GM19240 (cell line): ENCODE measurements around the gene NEURL1B.
"Not testable (repeated sequence)": the region's sequence is repeated elsewhere in the genome, so short reads cannot be mapped to it uniquely, and the experiment has no call there.

Experiments
- DNase-seq: peaks from one replicate; pipeline ENCODE4 v3.0.0; 2011; ENCODE audit warnings: low spot score; ENCODE audit not compliant: insufficient read length

NEURL1B gene

DNA sequence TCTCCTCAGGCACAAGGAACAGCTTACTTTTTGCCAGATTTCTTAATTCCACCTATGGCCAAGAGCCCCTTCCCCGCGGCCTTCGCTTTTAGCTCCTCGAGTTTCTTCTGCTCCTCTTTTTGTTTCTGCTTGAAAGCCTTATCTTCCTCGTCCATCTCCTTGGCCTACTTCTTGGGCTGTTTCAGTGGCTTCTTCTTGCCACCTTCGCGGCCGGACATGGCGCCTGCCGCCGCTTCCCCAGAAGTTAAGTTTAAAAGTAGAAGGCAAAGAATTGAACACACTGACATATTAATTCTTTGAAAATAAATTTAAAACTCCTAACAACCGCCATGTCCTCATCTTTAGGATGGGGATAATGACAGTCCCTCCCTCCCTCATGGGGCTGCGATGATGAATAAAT, 15.4 kb downstream of the NEURL1B start:
- not testable (repeated sequence) for DNase-seq

DNA sequence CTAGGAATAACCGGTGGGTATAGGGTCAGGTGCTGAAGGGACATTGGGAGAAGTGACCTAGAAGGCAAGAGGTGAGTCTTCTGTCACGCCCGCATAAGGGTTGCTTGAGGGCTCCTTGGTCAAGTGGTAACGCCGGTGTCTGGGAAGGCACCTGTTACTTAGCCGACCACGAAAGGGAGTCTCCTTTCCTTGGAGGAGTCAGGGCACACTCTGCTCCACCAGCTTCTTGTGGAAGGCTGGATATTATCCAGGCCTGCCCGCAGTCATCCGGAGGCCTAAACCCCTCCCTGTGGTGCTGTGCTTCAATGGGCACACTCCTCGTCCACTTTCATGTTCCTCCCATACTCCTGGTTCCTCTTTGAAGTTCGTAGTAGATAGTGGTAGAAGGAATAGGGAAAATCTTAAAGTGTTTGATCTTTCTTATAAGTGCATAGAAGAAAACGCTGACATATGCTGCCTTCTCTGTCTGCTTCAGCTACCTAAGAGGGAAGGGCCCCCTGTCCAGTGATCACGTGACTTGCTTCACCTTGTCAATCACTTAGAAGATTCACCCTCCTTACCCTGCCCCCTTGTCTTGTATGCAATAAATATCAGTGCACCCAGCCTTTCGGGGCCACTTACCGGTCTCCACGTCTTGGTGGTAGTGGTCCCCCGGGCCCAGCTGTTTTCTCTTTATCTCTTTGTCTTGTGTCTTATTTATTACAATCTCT, 16.6 kb downstream of the NEURL1B start:
- DNase-seq: not testable (repeated sequence)

DNA sequence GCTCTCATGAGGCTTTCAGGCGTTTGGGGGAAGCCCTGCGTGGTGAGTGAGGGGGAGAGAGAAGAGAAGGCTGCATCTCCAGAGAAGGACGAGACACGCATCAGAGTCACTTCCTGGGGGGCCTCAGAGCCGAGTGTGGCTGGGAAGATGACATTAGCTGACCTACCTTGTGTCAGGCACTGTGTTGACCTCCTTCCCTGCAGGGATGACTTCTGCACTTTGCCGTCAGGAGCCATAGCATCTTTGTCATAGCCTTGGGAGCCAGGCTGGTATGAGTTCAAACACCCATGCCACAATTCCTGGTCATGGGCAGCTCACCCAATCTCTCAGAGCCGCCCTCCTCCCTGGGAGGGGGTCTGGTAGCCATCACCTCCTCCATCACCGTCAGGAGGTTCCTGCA, 17.3 kb downstream of the NEURL1B start:
- no peak for DNase-seq

DNA sequence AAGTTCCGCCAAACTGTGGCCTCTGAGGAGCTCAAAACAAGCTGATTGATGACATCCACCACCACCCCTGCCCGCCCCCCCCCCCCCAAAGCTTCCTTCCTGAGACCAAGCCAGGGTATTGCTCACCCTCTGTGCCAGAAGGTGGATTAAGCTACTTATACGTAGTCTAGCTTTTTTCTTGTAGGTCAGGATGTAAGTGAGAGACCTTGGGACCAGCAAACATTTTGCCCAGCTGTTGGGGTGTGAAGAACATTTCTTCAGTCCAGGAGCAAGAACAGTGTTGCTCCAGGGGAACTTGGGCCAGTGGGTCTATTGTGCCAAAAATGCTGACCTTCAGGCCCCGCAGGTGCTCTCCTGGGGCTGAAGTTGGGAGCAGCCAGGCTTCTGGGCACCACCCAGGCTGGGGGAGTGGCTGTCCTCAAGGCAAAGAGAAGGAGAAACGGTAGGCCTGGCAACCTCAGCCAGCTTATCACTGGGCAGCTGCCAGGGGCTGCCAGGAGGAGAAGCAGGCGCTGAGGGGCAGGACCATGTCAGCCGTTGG, 18.0 kb downstream of the NEURL1B start:
- no peak for DNase-seq

DNA sequence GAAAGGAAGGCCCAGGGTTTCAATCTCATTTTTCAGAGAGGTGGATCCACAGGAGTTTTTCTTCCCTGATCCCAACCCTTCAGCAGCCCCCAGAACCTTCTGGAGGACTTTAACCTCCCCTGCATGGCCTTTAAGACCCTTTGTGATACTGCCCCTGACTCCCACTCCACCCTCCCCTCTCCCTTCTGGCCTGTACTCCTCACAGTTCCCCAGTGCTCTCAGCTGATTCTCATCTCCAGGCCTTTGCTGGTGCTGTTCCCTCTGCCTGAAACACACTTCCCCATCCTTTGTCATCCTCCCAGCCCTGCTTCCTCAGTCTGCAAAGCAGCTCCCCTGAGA, 18.5 kb downstream of the NEURL1B start:
- no peak for DNase-seq

DNA sequence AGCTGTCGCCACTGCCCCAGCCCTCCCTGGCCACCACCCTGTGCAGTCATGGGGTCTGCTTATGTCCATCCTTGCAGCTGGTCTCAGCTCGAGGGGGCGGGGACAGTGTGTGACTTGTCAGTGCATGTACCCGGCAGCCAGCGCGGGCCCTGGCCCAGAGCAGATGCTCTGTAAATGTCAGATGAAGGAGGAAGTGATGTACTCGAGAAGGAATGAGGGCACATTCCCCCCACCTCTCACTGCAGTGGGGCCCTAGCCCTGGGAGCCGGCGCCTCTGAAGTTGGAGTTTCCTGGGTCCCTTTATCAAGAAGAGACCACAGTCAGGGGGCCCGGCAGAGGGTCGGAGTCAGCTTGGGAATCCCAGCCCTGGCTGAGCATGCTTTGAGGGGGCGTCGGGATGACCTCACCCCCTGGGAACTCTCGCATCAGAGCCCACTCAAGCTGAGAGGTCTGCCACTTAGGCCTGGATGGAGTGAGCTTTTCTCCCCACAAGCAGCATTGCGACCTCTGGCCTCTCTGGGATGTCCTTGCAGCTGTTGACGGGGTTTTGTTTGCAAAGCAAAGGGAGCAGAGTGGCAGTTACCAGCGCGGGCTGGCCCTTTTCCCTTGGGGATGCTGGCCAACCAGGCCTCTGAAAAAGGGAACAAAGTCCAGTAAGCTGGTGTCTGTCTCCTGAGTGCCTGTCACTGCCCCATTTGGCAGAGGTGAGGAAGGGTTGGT, 19.0 kb downstream of the NEURL1B start:
- DNase-seq: no peak

DNA sequence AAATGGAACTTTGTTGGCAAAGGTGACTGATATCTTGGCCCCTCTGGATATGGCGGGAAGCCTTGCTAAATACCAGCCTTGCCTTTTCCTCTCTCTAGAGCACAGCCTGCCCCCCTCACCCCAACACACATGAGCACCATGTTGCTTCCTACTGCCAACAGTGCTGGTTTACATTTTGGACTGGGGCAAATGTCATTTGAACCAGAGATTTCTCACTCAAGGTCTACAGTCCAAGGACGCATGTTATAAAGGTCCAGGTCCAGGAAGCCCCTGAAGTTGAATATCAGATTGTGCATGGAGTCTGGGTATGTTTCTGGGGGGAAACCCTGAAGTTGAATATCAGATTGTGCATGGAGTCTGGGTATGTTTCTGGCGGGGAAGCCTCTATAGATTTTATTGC, 19.9 kb downstream of the NEURL1B start:
- DNase-seq: no peak

DNA sequence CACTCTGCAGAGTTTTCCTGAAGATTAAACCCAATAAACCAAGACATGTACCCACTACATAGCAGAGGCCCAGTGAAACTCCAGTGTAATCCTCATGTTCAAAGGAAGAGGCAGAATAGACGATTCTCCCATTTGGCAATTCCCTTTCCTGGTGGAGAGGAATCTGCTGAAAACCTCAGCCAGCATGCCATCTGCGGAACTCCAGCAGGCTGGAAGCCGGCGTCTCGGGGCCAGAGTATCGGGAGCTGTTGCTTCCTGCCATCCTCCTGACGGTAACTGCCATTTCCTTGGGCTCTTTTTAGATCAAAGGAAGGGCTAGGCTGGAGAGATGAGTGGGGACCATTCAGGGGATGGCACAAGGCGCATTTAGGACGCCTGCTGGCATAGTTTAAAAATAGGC, 20.5 kb downstream of the NEURL1B start:
- DNase-seq: no peak

DNA sequence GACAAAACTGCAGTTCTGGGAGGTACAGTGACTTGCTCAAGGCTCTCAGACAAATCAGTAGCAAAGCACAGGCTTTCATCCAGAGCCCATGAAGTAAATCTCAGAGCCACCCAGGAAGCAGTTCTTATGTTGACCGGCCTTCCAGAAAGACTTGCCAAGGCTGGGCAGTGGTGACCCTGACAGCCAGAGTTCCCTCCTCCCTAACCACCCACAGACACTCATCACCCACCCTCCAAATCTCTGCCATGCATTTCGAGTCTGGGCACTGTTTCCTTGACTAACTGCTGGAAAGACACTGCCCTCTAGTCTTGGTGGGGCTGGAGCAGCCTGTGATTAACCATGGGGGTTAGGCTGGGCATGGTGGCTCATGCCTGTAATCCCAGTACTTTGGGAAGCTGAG, 21.5 kb downstream of the NEURL1B start:
- no peak for DNase-seq

DNA sequence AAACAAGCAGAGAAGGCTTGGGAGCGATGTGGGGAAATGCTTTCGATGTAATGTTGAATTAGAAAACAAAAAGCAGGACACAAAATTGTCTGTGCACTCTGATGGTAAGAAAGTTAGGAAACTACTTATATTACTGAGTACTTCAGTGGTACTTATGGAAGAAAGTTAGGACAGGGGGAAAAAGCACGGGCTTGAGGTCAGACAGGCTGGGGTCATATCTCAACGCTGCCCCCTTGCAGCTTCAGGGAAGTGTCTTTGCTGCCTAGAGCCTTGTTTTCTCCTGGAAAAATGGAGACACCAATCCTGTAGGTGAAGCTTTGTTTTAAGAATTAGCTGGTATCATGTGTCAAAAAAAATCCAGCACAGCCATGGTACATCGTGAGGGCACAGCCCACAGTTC, 23.0 kb downstream of the NEURL1B start:
- no peak for DNase-seq

DNA sequence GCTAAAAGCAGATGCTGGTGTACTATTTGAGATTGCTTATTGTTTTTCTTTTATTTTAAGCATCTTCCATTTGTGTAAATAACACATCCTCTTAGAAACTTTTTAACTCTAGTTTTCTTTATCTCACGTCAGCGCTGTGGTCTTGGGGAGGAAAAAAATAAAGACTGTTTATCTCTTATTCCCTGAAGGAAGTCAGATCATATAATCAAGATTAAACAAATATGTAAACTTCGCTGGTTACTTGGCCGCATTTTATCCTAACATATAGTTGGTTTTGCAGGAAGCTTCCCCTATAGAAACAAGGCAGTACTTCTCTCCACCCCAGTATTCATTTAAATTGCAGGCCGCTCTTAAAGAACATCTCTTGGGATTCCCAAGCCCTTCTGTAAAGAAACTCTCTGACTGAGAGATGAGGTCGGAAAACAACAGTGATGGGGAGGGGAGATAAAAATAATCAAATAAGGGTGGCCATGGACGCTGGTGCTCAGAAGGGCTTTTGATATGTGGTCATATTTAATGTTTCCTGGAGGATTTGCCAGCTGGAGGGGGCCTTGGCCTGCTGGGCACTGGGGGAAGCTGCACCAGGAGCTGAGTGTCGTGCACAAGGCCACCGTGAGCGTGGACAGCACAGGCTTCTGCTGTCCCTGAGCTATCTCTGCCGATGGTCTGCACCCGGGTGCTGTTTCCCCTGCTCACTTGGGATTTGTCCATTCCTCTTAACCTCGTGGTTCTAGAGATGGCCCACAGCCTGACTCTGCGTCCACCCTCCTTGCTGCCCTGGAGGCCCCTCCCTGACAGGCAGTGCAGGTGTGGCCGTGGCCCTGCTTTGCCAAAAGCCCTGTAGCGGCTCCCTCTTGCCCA, 23.8 kb downstream of the NEURL1B start:
- DNase-seq: no peak

DNA sequence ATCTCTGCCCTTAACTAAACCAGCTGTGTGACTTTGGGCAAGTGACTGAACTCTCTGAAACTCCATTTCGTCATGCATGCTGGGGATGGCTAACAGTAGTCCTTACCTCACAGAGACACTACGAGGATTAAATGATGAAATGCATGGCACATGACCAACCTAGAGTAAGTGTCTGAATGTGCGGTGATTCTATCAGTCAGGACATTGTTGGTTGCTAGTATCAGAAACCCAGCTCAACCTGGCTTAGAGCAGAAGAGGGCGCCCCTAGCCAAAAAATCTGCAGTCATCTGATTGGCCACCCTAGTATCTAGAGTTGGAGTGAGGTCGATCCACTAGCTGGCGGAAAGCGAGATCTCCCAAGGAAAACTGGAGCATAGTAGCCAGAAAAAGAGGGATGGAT, 25.2 kb downstream of the NEURL1B start:
- no peak for DNase-seq

DNA sequence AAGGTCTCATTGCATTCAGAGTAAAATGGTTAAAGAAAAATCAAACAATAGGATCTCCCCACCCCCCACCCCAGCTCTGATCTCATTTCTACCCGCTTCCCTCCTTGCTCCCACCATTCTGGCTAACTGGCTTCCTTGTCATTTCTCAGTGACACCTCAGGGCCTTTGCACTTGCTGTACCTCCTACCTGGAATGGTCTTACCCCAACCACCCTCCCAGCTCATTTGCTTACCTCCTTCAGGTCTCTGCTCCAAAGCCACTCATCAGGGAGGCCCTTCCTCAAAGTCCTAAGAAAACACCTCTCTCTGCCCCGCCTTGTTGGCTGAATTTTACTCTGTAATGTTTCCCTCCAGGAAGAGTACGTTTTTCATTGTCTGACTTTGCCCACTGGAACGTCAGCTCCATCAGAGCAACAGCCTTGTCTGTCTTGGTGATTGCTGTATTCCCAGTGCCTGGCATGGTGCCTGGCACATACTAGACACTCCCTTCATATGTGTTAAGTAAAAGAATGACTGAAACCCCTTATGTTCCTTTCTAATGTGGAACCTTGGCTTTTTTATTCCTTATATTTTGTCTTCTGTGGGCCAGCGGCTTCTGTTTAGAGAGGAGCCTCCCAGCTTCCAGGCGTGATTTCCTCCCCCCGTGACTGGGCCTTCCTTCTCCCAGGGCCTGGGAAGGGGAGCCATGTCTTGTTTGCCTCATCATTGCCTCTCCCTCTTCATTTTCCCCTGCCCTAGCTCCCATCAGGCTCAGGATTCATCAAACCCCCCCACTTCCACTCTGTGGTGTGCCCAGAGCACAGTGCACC, 26.9 kb downstream of the NEURL1B start:
- DNase-seq: no peak

DNA sequence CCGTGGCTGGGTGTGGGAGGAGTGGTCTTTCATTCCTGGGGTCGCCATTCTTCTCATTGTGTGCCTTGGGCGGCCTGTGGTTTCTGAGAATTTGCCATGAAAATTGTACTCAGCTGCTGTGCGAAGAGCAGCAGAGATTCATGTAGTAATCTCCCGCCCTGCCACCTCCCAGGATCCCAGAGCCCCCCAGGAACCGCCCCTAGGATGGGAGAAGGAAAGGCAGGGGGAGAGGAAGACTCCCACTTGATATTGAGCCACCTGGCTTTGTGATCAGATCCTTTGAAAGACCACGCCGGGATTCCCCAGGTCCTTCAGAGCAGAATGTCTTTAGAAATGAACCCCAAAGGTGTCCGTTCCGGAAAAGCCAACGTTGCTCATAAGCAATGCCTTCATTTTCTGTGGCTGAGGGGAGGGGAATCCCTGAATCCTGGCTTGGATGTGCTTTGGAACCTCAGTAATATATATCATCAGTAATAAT, 27.6 kb downstream of the NEURL1B start:
- no peak for DNase-seq

DNA sequence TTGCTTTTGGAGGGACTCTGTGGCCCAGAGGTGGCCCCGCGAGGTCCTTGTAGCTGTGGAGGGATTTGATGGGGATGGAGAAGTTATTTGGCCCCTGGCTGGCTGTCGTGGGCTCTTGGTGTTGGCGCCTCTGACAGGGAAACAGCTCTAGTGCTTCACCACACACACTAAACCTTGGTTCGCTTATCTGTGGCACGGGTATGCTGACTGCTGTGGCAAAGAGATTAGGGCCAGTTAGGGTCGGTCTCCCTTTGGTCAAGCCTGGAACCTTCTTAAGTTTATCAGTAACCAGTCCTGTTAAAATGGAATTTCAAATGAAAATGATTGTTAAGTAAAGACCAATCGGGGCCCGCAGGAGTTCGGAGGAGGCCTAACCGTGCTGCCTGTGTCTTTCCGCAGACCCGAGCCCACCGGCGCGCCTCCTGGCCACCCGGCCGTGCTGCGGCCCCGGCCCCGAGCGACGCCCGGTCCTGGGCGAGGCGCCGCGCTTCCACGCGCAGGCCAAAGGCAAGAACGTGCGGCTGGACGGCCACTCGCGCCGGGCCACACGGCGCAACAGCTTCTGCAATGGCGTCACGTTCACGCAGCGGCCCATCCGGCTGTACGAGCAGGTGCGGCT, 28.4 kb downstream of the NEURL1B start:
- DNase-seq: no peak

DNA sequence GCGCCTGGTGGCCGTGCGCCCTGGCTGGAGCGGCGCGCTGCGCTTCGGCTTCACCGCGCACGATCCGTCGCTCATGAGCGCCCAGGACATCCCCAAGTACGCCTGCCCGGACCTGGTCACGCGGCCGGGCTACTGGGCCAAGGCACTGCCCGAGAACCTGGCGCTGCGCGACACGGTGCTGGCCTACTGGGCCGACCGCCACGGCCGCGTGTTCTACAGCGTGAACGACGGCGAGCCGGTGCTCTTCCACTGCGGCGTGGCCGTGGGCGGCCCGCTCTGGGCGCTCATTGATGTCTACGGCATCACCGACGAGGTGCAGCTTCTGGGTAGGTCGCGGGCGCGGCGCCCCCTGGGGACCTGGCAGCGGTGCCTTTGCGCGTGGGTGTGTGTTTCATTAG, 28.9 kb downstream of the NEURL1B start:
- no peak for DNase-seq

DNA sequence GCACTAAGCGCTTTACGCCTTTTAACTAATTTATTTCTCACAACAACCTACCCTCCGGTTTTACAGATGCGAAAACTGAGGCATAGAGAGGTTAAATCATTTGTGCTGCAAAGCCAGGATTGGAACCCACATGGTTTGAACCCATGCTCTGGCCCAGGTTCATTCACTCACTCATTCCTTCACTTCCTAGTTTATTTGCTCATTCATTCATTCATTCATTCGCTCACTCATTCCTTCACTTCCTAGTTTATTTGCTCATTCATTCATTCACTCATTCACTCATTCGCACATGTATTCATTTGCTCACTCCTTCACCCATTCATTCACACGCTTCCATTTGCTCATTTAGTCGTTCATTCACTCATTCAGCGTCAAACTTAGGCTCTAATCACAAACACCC, 29.4 kb downstream of the NEURL1B start:
- DNase-seq: no peak

DNA sequence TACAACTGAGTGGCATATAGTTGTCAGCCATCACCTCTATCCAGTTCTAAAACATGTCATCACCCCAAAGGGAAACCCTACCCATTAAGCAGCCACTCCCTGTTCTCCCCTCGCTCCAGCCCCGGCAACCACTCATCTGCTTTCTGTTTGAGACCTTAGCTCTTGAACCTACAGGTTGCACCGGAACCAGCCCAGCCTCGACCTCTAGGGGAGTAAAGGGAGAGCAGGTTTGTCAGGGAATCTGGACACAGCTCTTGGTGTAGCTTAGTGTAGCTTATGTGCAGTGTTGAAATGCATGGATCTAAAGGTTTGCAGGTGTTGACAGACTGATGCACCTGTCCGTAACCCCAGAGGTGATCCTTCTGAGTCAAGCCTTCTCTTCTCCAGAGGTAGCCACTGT, 30.0 kb downstream of the NEURL1B start:
- no peak for DNase-seq

DNA sequence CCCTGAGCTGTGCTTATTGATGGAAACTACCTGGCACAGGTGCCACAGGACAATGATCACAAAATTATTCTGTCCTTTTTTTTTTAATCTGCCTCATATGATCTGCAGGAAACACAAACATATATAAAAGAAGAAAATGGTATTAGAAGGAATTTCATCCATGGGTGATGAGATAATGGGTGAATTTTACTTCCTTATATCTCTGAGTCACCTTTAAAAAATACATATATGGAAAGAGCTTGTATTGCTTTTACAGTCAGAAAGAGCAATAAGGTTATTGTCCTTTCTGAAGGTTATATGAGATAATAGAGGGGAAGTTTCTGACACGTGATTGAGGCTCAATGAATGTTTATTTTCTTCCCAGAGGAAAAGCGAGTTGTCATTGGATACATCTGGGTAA, 31.6 kb downstream of the NEURL1B start:
- no peak for DNase-seq

DNA sequence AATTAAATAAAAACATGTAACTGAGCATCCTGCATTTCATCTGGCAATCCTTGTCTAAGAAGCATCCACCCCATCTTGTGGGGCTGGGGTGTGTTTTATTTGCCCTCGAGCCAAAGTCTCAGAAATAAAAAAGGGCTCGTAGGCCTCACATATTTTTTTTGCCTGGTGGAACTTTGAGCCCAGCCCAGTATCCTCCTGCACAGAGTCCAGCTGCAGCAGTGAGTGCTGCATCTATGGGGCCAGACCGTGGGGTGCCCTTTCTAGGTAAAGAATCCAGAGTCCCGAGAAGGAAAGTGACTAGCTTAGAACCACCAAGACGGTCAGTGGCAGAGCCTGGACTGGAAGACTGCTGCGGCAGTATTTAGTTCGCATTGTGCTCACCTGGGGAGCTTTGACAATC, 33.1 kb downstream of the NEURL1B start:
- no peak for DNase-seq
